HEK293 (cell line): ENCODE data around the gene ZNF878.

Source experiments
- CTCF ChIA-PET: fragments of 350-600 bp; formaldehyde crosslinking; extraction: SDS; loops from one replicate; lab custom pipeline; 2021; ENCODE audit warnings: antibody characterized with exemption; lab: Yijun Ruan, JAX
- POLR2A ChIA-PET: fragments of 300-600 bp; formaldehyde crosslinking; extraction: SDS; loops from one replicate; lab custom pipeline; 2020; ENCODE audit warnings: antibody characterized with exemption, inconsistent platforms; lab: Yijun Ruan, JAX
- H3K27ac ChIP-seq: fragments of 200-500 bp; sonication (Bioruptor generic); 2 replicates; pipeline ENCODE4 v1.5.1; 2014; ENCODE audit warnings: low read depth, low read length, control low read depth, inconsistent platforms; ENCODE audit errors: extremely low read depth
- H3K36me3 ChIP-seq, 2 experiments: fragments of 200-500 bp in 1 of 2; sonication (Bioruptor generic) in 1 of 2; 1 replicate in 1 of 2; 2 replicates in 1 of 2; pipeline ENCODE4 v1.5.1; 2014 to 2017; ENCODE audit warnings: inconsistent platforms in 2 of 2, low read length in 2 of 2; ENCODE audit not compliant: control insufficient read depth in 2 of 2, insufficient read depth in 1 of 2
- H3K4me1 ChIP-seq: fragments of 200-500 bp; sonication (Bioruptor generic); 2 replicates; pipeline ENCODE4 v1.5.1; 2014; ENCODE audit warnings: mild to moderate bottlenecking, low read length, inconsistent platforms; ENCODE audit not compliant: control insufficient read depth, insufficient read depth
- H3K4me3 ChIP-seq: 2 replicates; pipeline ENCODE4 v1.5.1; 2011; ENCODE audit warnings: low read depth, mild to moderate bottlenecking, control low read depth, low read length, moderate library complexity
- H3K9me3 ChIP-seq: fragments of 200-500 bp; sonication (Bioruptor generic); 2 replicates; pipeline ENCODE4 v1.5.1; 2014; ENCODE audit warnings: low read depth, low read length, inconsistent platforms; ENCODE audit not compliant: control insufficient read depth, insufficient read depth
- KLF9 ChIP-seq: fragments of 450-650 bp; formaldehyde crosslinking; IDR thresholded peaks from 2 replicates; pipeline ENCODE4 v1.5.1; 2016; ENCODE audit warnings: missing biosample characterization, missing genetic modification characterization, low read depth
- ZFP3 ChIP-seq: fragments of 450-650 bp; formaldehyde crosslinking; IDR thresholded peaks from 2 replicates; pipeline ENCODE4 v1.5.1; 2016; ENCODE audit warnings: low read depth, missing biosample characterization, missing genetic modification characterization
- ZFP69B ChIP-seq: fragments of 450-650 bp; formaldehyde crosslinking; IDR thresholded peaks from 2 replicates; pipeline ENCODE4 v1.5.1; 2016; ENCODE audit warnings: missing biosample characterization, missing genetic modification characterization
- ZNF121 ChIP-seq: fragments of 450-650 bp; formaldehyde crosslinking; IDR thresholded peaks from 2 replicates; pipeline ENCODE4 v1.5.1; 2016; ENCODE audit warnings: missing biosample characterization, missing genetic modification characterization
- ZNF157 ChIP-seq: fragments of 450-650 bp; formaldehyde crosslinking; IDR thresholded peaks from 2 replicates; pipeline ENCODE4 v1.5.1; 2016; ENCODE audit warnings: missing biosample characterization, missing genetic modification characterization
- ZNF211 ChIP-seq: fragments of 450-650 bp; formaldehyde crosslinking; IDR thresholded peaks from 2 replicates; pipeline ENCODE4 v1.5.1; 2016; ENCODE audit warnings: low read depth, missing biosample characterization, missing genetic modification characterization
- ZNF341 ChIP-seq: fragments of 450-650 bp; formaldehyde crosslinking; IDR thresholded peaks from 2 replicates; pipeline ENCODE4; 2016; ENCODE audit warnings: low read depth, missing biosample characterization, missing genetic modification characterization
- ZNF37A ChIP-seq: fragments of 450-650 bp; IDR thresholded peaks from 2 replicates; pipeline ENCODE4 v1.5.1; 2018; ENCODE audit warnings: missing biosample characterization, missing genetic modification characterization
- ZNF426 ChIP-seq: fragments of 450-650 bp; formaldehyde crosslinking; IDR thresholded peaks from 2 replicates; pipeline ENCODE4 v1.5.1; 2017; ENCODE audit warnings: missing biosample characterization, missing genetic modification characterization, mild to moderate bottlenecking, inconsistent platforms, moderate library complexity
- ZNF449 ChIP-seq: fragments of 450-650 bp; formaldehyde crosslinking; IDR thresholded peaks from 2 replicates; pipeline ENCODE4 v1.5.1; 2017; ENCODE audit warnings: missing biosample characterization, mild to moderate bottlenecking, missing genetic modification characterization, moderate library complexity
- ZNF473 ChIP-seq: fragments of 450-650 bp; formaldehyde crosslinking; IDR thresholded peaks from 2 replicates; pipeline ENCODE4 v1.5.1; 2017; ENCODE audit warnings: missing biosample characterization, missing genetic modification characterization
- ZNF555 ChIP-seq: fragments of 450-650 bp; formaldehyde crosslinking; conservative IDR thresholded peaks from 2 replicates; pipeline ENCODE4 v1.5.1; 2017; ENCODE audit warnings: missing biosample characterization, mild to moderate bottlenecking, missing genetic modification characterization, inconsistent platforms
- ZNF560 ChIP-seq: fragments of 450-650 bp; formaldehyde crosslinking; IDR thresholded peaks from 2 replicates; pipeline ENCODE4 v1.5.1; 2017; ENCODE audit warnings: missing biosample characterization, missing genetic modification characterization, borderline replicate concordance
- ZNF654 ChIP-seq: fragments of 450-650 bp; formaldehyde crosslinking; IDR thresholded peaks from 2 replicates; pipeline ENCODE4 v1.5.1; 2016; ENCODE audit warnings: low read depth, missing biosample characterization, missing genetic modification characterization
- ZNF677 ChIP-seq: fragments of 450-650 bp; IDR thresholded peaks from 2 replicates; pipeline ENCODE4 v1.5.0; 2018; ENCODE audit warnings: missing biosample characterization, mild to moderate bottlenecking, missing genetic modification characterization, moderate library complexity
- ZNF701 ChIP-seq: fragments of 450-650 bp; formaldehyde crosslinking; IDR thresholded peaks from 2 replicates; pipeline ENCODE4 v1.5.1; 2016; ENCODE audit warnings: missing biosample characterization, missing genetic modification characterization
- TF ChIP-seq, protein P1 (sequence below): fragments of 450-650 bp; formaldehyde crosslinking; IDR thresholded peaks from 2 replicates; pipeline ENCODE4 v1.5.1; 2016; ENCODE audit warnings: missing biosample characterization, missing genetic modification characterization
- TF ChIP-seq, protein P2 (sequence below): fragments of 450-650 bp; formaldehyde crosslinking; IDR thresholded peaks from 2 replicates; pipeline ENCODE4 v1.5.1; 2016; ENCODE audit warnings: missing biosample characterization, missing genetic modification characterization, borderline replicate concordance

Gene ZNF878

DNA sequence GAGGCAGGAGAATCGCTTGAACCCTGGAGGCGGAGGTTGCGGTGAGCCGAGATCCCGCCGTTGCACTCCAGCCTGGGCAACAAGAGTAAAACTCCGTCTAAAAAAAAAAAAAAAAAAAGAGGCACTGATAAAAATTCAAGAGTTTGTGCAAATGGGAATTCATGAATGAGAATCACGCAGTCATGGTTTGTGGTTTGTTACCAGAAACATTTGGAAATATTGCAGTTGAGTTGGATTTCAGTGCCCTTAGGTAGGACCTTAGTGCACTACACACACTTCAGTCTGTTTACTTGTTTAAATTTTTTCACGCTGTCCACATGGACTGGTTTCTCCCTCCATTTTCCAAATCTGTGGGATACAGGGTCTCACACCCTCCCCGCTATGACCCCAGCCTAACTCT lies 40.2 kb upstream of the ZNF878 start:
- Histone ChIP-seq H3K36me3 (no peaks in the 10 kb centered on the region), H3K9me3 (no peaks in the 10 kb centered on the region), H3K27ac (no peak overlapping the region), H3K4me3 (peak overlapping the region; percentile 35), H3K4me1 (no peaks in the 10 kb centered on the region)
- ChIA-PET CTCF (no interaction called here), POLR2A (no interaction called here)
- TF ChIP-seq ZNF211 (no peak), ZFP3 (no peak), ZNF555 (tag by site-specific recombination) (no peak), ZNF341 (tag by site-specific recombination) (no peak), ZNF157 (no peak), ZNF677 (no peak)

GRCh38 chr19:12092065-12092867 lies 39.5 kb upstream of the ZNF878 start:
- ChIA-PET POLR2A (no interaction called here), CTCF (interaction anchor here (1.2 to 2.6 kb wide), 2 partner anchors 48 to 370 kb away, joined by 3 to 15 read pairs; partner anchors contain the start of gene ZNF20)
- no peaks in the 10 kb centered on the region for H3K4me1 ChIP-seq
- H3K36me3 ChIP-seq, result no peaks in the 10 kb centered on the region
- H3K9me3 ChIP-seq, result no peaks in the 10 kb centered on the region
- TF ChIP-seq ZNF449 (no peak), ZNF473 (tag by site-specific recombination) (no peak), ZNF121 (no peak), ZNF701 (tag by site-specific recombination) (no peak), ZNF37A (tag by site-specific recombination) (no peak)
- TF ChIP-seq, protein P1, sequence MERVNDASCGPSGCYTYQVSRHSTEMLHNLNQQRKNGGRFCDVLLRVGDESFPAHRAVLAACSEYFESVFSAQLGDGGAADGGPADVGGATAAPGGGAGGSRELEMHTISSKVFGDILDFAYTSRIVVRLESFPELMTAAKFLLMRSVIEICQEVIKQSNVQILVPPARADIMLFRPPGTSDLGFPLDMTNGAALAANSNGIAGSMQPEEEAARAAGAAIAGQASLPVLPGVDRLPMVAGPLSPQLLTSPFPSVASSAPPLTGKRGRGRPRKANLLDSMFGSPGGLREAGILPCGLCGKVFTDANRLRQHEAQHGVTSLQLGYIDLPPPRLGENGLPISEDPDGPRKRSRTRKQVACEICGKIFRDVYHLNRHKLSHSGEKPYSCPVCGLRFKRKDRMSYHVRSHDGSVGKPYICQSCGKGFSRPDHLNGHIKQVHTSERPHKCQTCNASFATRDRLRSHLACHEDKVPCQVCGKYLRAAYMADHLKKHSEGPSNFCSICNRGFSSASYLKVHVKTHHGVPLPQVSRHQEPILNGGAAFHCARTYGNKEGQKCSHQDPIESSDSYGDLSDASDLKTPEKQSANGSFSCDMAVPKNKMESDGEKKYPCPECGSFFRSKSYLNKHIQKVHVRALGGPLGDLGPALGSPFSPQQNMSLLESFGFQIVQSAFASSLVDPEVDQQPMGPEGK (tag by site-specific recombination), result no peak
- H3K27ac ChIP-seq, result no peak overlapping the region
- peak overlapping the region; percentile 35 for H3K4me3 ChIP-seq

GRCh38 chr19:12090807-12091206 lies 38.0 kb upstream of the ZNF878 start:
- no peak overlapping the region for H3K4me3 ChIP-seq
- CTCF ChIA-PET, result interaction anchor here (0.6 to 2.6 kb wide), 15 partner anchors 10 to 885 kb away, joined by 3 to 15 read pairs (median 4); partner anchors contain the start of genes ZNF20 and ZNF442
- H3K27ac ChIP-seq, result no peak overlapping the region
- no peaks in the 10 kb centered on the region for H3K9me3 ChIP-seq
- POLR2A ChIA-PET, result interaction anchor here (1.0 kb wide), 1 partner anchor 50 kb away, joined by 3 read pairs; the partner anchor contains the start of gene ZNF20
- H3K36me3 ChIP-seq, result no peaks in the 10 kb centered on the region
- H3K4me1 ChIP-seq, result no peaks in the 10 kb centered on the region
- TF ChIP-seq, protein P2, sequence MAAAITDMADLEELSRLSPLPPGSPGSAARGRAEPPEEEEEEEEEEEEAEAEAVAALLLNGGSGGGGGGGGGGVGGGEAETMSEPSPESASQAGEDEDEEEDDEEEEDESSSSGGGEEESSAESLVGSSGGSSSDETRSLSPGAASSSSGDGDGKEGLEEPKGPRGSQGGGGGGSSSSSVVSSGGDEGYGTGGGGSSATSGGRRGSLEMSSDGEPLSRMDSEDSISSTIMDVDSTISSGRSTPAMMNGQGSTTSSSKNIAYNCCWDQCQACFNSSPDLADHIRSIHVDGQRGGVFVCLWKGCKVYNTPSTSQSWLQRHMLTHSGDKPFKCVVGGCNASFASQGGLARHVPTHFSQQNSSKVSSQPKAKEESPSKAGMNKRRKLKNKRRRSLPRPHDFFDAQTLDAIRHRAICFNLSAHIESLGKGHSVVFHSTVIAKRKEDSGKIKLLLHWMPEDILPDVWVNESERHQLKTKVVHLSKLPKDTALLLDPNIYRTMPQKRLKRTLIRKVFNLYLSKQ, result no peak
- TF ChIP-seq ZNF654 (tag by site-specific recombination) (peak; percentile 52), ZNF426 (tag by site-specific recombination) (no peak), ZFP69B (no peak), ZNF560 (tag by site-specific recombination) (no peak), KLF9 (tag by site-specific recombination) (no peak), ZNF473 (tag by site-specific recombination) (no peak)
